Lower leg skin (tissue), 3 donors: Measurements from ENCODE around the gene PCED1A.

Experiments
- CTCF ChIP-seq, 3 donors: fragments of 450-650 bp; IDR thresholded peaks; one replicate each; pipeline ENCODE4 v1.5.1; 2016; ENCODE audit warnings: antibody characterized with exemption in 3 of 3, mild to moderate bottlenecking in 3 of 3, moderate library complexity in 2 of 3
- POLR2A ChIP-seq, 2 donors: fragments of 450-650 bp; IDR thresholded peaks; one replicate each; pipeline ENCODE4 v1.6.1; 2016 to 2017; ENCODE audit warnings: antibody characterized with exemption in 2 of 2, mild to moderate bottlenecking in 1 of 2, moderate library complexity in 1 of 2

DNA sequence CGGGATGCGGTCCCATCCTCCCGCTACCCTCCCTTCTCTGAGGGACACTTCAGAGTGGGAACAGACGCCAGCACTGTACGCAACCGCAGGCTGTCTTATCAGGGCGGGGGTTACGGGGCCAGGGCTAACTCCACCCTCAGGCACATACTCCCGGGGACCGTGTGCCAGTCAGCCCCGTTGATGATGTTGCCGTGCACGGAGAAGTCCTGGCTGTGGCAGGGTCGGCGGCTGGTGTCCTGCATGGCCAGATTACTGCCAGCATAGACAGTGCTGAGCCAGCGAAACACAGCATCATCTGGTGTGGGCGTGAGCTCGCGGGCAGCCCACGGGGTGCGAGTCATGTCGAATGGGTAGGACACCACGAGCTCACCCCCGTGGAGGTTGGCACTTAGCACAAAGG is 45.0 kb downstream of the PCED1A start:
- no peak for TF ChIP-seq CTCF (IDR thresholded peaks at IDR 0.05)
- no peak for TF ChIP-seq POLR2A (IDR thresholded peaks at IDR 0.05)
